ENCODE data around the gene PHF12.

PHF12 gene

GRCh38 chr17:28912281-28912937, 38.9 kb downstream of the PHF12 start:
- TF ChIP-seq CTCF (IDR thresholded peaks at IDR 0.05) = no peak
- H3K36me3 ChIP-seq = peaks cover 100% of the 10 kb centered on the region
- H3K4me3 ChIP-seq (ENCODE audit: low read depth in 1 of 2, low read length in 1 of 2) = no peak overlapping the region
- H3K4me1 ChIP-seq (ENCODE audit: control insufficient read depth in 1 of 2, insufficient read depth in 1 of 2, low read depth in 1 of 2, low read length in 1 of 2) = no peaks in the 10 kb centered on the region
- no peaks in the 10 kb centered on the region for H3K9me3 ChIP-seq
- H3K27me3 ChIP-seq = no peaks in the 10 kb centered on the region
- H3K27ac ChIP-seq = peak overlapping the region; percentile 18

GRCh38 chr17:28911411-28912045, 39.8 kb downstream of the PHF12 start:
- Histone ChIP-seq H3K9me3 (no peaks in the 10 kb centered on the region), H3K4me3 (ENCODE audit: low read depth in 1 of 2, low read length in 1 of 2) (no peak overlapping the region), H3K4me1 (ENCODE audit: control insufficient read depth in 1 of 2, insufficient read depth in 1 of 2, low read depth in 1 of 2, low read length in 1 of 2) (no peaks in the 10 kb centered on the region), H3K36me3 (peaks cover 100% of the 10 kb centered on the region), H3K27me3 (no peaks in the 10 kb centered on the region), H3K27ac (no peak overlapping the region)
- TF ChIP-seq CTCF (IDR thresholded peaks at IDR 0.05) = no peak

GRCh38 chr17:28910534-28910933, 40.8 kb downstream of the PHF12 start:
- H3K4me3 ChIP-seq (ENCODE audit: low read depth in 1 of 2, low read length in 1 of 2) = no peak overlapping the region
- no peaks in the 10 kb centered on the region for H3K27me3 ChIP-seq
- no peaks in the 10 kb centered on the region for H3K4me1 ChIP-seq (ENCODE audit: control insufficient read depth in 1 of 2, insufficient read depth in 1 of 2, low read depth in 1 of 2, low read length in 1 of 2)
- H3K27ac ChIP-seq = peak overlapping the region; percentile 34
- peaks cover 100% of the 10 kb centered on the region for H3K36me3 ChIP-seq
- no peak for TF ChIP-seq CTCF (IDR thresholded peaks at IDR 0.05)
- no peaks in the 10 kb centered on the region for H3K9me3 ChIP-seq

GRCh38 chr17:28908640-28909167, 42.6 kb downstream of the PHF12 start:
- peaks cover 90% of the 10 kb centered on the region for H3K36me3 ChIP-seq
- TF ChIP-seq CTCF (IDR thresholded peaks at IDR 0.05) = no peak
- peaks cover 0 to under 1% of the 10 kb centered on the region in 2 experiments for H3K4me1 ChIP-seq (ENCODE audit: control insufficient read depth in 1 of 2, insufficient read depth in 1 of 2, low read depth in 1 of 2, low read length in 1 of 2)
- no peak overlapping the region for H3K4me3 ChIP-seq (ENCODE audit: low read depth in 1 of 2, low read length in 1 of 2)
- no peaks in the 10 kb centered on the region for H3K9me3 ChIP-seq
- no peak overlapping the region for H3K27ac ChIP-seq
- H3K27me3 ChIP-seq = no peaks in the 10 kb centered on the region

- Histone ChIP-seq H3K4me3 (ENCODE audit: low read depth in 1 of 2, low read length in 1 of 2) (no peak overlapping the region), H3K4me1 (ENCODE audit: control insufficient read depth in 1 of 2, insufficient read depth in 1 of 2, low read depth in 1 of 2, low read length in 1 of 2) (peaks cover 6 to 8% of the 10 kb centered on the region in 2 experiments), H3K36me3 (peaks cover 82% of the 10 kb centered on the region), H3K27ac (peak overlapping the region; percentile 48), H3K27me3 (no peaks in the 10 kb centered on the region), H3K9me3 (no peaks in the 10 kb centered on the region)
- TF ChIP-seq CTCF (IDR thresholded peaks at IDR 0.05) = no peak
Measured at GRCh38 chr17:28907709-28908475, 43.4 kb downstream of the PHF12 start.

Data from neutrophil (primary cell).